PC-3 (cell line): Measurements from ENCODE around the gene KIAA2012.

Experiments
- CTCF ChIP-seq: fragments of 300-600 bp; sonication (generic); conservative IDR thresholded peaks from 2 replicates; pipeline ENCODE4 v1.5.1; 2017; ENCODE audit warnings: antibody characterized with exemption, low read depth, mild to moderate bottlenecking, low read length
- EZH2 ChIP-seq: fragments of 300-600 bp; sonication (generic); IDR thresholded peaks from one replicate; pipeline ENCODE4 v1.6.1; 2017; ENCODE audit warnings: antibody characterized with exemption, mild to moderate bottlenecking, low read length; ENCODE audit not compliant: unreplicated experiment

GRCh38 chr2:202201220-202202160 is 128.4 kb downstream of the KIAA2012 start:
- no peak for TF ChIP-seq CTCF
- TF ChIP-seq EZH2: no peak
